Prostate gland (tissue), 2 donors: ENCODE measurements around the gene TELO2.

Experiments used
- POLR2A ChIP-seq: fragments of 450-650 bp; IDR thresholded peaks from one replicate; pipeline ENCODE4 v1.6.1; 2016; ENCODE audit warnings: antibody characterized with exemption, mild to moderate bottlenecking
- TF ChIP-seq, protein P1 (sequence below), 4 experiments: fragments of 200-600 bp in 2 of 4; fragments of 450-650 bp in 2 of 4; sonication (generic) in 2 of 4; IDR thresholded peaks; 1 replicate in 3 of 4; 2 replicates in 1 of 4; pipeline ENCODE4 v1.5.1; 2016 to 2019; ENCODE audit warnings: antibody characterized with exemption in 4 of 4, mild to moderate bottlenecking in 2 of 4, moderate library complexity in 2 of 4

DNA sequence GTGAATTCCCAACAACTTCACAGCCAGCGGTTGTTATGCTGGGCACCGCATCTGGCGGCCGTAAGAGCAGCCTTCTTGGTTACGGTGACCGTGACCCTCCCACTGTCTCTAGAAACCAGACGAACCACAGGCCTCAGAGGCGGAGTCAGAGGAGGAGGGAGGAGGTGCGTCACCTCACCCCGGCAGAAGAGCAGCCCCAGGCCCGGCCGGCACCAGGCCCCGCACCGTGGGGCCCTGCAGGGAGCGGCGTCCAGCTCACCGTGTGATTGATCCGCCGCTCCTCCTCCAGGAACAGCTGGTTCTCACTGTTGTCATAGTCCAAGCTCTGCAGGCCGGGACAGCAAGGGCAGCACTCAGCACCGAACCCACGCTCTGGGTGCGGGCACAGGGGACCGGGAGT lies 32.0 kb upstream of the TELO2 start:
- TF ChIP-seq, protein P1, sequence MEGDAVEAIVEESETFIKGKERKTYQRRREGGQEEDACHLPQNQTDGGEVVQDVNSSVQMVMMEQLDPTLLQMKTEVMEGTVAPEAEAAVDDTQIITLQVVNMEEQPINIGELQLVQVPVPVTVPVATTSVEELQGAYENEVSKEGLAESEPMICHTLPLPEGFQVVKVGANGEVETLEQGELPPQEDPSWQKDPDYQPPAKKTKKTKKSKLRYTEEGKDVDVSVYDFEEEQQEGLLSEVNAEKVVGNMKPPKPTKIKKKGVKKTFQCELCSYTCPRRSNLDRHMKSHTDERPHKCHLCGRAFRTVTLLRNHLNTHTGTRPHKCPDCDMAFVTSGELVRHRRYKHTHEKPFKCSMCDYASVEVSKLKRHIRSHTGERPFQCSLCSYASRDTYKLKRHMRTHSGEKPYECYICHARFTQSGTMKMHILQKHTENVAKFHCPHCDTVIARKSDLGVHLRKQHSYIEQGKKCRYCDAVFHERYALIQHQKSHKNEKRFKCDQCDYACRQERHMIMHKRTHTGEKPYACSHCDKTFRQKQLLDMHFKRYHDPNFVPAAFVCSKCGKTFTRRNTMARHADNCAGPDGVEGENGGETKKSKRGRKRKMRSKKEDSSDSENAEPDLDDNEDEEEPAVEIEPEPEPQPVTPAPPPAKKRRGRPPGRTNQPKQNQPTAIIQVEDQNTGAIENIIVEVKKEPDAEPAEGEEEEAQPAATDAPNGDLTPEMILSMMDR (IDR thresholded peaks at IDR 0.05): no peak
- no peak for TF ChIP-seq POLR2A
